Measurements from ENCODE around the gene GPR143.

DNA sequence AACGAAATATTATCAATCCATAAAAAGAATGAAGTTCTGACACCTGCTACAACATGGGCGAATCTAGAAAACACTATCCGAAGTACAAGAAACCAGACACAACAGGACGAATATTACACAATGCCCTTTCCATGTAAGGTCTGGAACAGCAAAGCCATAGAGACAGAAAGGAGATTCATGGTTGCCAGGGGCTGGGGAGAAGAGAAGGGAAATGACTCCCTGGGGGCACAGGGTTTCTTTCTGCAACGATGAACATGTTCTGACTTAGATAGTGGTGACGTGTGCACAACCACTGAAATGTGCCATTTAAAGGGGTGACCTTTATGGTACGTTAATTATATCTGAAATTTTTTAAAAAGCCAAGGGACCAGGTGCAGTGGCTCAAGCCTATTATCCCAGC lies 28.3 kb downstream of the GPR143 start:
- no peak for TF ChIP-seq RFX5 (IDR thresholded peaks at IDR 0.05; ENCODE audit: low read depth, low read length)
- TF ChIP-seq, protein P1, sequence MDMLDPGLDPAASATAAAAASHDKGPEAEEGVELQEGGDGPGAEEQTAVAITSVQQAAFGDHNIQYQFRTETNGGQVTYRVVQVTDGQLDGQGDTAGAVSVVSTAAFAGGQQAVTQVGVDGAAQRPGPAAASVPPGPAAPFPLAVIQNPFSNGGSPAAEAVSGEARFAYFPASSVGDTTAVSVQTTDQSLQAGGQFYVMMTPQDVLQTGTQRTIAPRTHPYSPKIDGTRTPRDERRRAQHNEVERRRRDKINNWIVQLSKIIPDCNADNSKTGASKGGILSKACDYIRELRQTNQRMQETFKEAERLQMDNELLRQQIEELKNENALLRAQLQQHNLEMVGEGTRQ (IDR thresholded peaks at IDR 0.05; ENCODE audit: low read depth, low read length): no peak
